ENCODE results near the gene RNFT2.
A peak's percentile ranks its signal among the peaks of the same experiment; 100 is the strongest.

Gene RNFT2

GRCh38 chr12:116693286-116694227 is 44.6 kb upstream of the RNFT2 start:
- H3K4me3 ChIP-seq (ENCODE audit: low read length) = no peak overlapping the region; the same call in 1 of the 2 replicates
- no peak for TF ChIP-seq CTCF (conservative IDR thresholded peaks at IDR 0.05; ENCODE audit: low read length)
- DNase-seq (ENCODE audit: low read depth) = no peak

DNA sequence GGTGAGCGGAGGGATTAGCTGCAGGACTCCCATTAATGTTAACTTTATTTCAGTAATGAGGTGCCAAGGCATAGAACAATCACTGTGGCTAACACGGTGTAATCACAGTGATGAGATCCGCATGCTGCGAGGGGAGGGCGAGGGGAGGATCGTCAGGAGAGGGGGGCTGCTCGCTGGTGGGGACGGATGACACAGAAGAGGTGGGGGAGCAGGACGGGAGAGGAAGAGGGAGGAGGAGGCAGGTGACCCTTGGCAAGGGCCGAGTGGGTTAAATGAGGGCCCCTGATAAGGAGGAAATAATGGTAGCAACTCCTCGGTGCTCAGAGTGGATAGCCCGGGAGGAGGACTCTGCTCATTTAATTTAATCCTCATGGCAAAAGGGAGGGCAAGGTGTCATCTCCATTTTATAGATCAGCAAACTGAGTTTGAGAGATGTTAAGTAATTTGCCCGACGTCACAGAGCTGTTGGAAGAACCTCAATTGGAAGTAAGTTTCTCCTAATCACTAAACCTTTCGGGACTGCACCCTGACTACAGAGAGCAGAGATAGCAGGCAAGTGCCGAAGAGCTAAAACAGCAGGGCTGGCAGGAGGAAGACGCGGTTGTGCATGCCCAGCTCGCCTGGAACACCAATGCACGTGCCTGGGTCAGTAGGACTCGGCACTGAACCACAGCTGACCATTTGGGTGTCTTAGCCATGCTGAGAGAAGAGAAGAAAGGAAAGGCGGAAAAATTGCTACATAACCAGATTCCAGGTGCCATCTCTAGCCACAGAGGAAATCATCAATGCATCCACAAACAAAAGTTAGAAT is 43.3 kb upstream of the RNFT2 start:
- TF ChIP-seq CTCF (conservative IDR thresholded peaks at IDR 0.05; ENCODE audit: low read length) = no peak
- no peak overlapping the region for H3K4me3 ChIP-seq (ENCODE audit: low read length)
- DNase-seq (ENCODE audit: low read depth) = no peak

GRCh38 chr12:116695464-116695725 is 42.7 kb upstream of the RNFT2 start:
- no peak for TF ChIP-seq CTCF (conservative IDR thresholded peaks at IDR 0.05; ENCODE audit: low read length)
- DNase-seq (ENCODE audit: low read depth) = no peak
- no peak overlapping the region for H3K4me3 ChIP-seq (ENCODE audit: low read length)

- H3K4me3 ChIP-seq (ENCODE audit: low read length) = no peak overlapping the region
- TF ChIP-seq CTCF (conservative IDR thresholded peaks at IDR 0.05; ENCODE audit: low read length) = peak; percentile 41
- no peak for DNase-seq (ENCODE audit: low read depth)
Observed at GRCh38 chr12:116697305-116697704, 40.8 kb upstream of the RNFT2 start.

GRCh38 chr12:116697716-116698115 is 40.4 kb upstream of the RNFT2 start:
- no peak for TF ChIP-seq CTCF (conservative IDR thresholded peaks at IDR 0.05; ENCODE audit: low read length)
- no peak for DNase-seq (ENCODE audit: low read depth)
- H3K4me3 ChIP-seq (ENCODE audit: low read length) = no peak overlapping the region

- no peak for TF ChIP-seq CTCF (conservative IDR thresholded peaks at IDR 0.05; ENCODE audit: low read length)
- no peak for DNase-seq (ENCODE audit: low read depth)
- no peak overlapping the region for H3K4me3 ChIP-seq (ENCODE audit: low read length)
Observed at GRCh38 chr12:116698116-116698515, 40.0 kb upstream of the RNFT2 start.
